GDM1 (cell line): ENCODE data around the gene NHLH1.

Experiments used
- DNase-seq: peaks from one replicate; lab custom pipeline; 2025; lab: John Stamatoyannopoulos, UW

The NHLH1 gene

DNA sequence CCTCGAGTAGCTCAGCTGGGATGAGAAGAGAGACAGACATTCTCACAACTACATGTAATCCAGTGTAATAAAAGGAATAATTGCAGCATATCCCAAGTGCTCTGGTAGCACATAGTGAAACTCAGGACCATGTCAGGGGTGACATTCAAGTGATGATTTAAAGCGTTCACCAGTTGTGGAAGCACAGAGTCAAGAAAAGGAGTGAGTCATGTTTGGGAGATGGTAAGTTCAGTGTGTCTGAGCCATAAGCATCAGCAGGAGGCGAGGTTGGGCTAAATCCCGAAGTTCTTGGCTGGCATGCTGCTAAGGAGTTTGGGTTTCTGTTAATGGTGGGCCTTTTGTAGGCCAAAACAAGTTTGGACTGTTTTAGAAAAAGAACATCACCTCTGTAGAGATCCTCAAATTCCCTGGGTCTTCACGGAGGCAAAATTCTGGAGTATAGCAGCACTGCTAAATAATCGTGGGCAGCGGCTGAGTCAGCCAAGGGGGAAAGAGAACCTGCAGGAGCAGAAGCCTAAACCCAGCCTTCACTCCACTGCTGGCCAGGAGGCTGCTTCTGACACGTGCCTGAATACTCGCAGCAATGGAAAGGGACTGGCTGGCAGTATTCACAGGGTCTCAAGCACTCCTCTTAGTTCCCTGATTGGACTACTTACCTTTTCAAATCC lies 7.2 kb upstream of the NHLH1 start:
- no peak for DNase-seq

DNA sequence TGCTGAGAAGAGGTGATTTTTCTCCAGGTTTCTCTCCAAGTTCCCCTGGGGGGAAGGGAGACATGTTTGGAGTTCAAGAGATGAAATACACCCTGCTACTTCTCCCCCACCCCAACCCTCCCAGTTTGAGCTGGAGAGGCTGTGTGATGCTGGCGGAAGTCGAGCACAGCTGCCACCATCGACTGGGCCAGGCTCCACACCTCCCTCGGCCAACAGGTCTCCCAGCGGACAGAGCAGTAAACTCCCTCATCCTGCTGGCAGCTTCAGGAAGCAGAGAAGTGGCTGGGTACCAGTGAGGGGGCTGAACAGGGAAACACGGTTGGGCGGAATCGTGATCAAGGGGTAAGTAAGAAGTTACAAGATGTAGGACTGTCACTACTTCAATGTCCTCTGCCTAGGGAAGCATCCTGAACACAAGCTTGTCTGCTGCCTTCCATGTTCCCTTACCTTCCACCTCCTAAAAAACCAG lies 6.6 kb upstream of the NHLH1 start:
- DNase-seq: no peak

DNA sequence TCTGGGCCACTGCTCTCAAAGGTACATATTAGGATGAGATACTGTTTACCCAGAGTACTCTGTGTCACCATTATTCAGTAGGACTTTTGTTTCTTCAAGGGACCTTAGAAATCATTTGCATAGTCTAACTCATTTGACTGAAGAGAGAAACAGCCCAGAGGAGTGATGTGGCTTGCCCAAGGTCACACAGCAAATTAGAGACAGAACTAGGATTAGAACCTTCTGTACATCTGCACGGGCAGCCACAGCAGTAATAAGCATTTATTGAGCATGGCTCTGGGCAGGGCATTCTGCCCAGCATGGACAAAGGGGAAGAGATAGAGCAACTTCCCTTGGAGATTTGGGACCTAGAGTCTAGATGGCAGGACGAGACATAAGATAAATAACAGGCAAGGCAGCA lies 5.7 kb upstream of the NHLH1 start:
- DNase-seq: no peak

DNA sequence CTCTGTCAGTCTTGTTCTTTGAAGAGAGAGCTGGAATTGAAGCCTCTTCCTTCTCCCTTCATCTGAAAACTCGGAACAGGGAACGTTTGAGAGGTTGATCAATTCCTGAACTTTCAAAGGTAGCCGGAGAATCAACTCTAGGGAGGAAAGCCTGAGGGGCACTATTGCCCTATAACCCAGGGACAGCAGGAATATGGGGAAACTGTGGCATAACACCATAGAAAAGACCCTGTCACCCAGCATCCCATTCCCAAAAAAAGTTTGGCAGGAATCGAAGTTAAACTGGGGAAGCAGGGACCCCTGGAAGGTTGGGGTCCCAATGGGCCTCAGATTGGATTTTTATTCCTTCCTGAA lies 5.1 kb upstream of the NHLH1 start:
- DNase-seq: no peak

DNA sequence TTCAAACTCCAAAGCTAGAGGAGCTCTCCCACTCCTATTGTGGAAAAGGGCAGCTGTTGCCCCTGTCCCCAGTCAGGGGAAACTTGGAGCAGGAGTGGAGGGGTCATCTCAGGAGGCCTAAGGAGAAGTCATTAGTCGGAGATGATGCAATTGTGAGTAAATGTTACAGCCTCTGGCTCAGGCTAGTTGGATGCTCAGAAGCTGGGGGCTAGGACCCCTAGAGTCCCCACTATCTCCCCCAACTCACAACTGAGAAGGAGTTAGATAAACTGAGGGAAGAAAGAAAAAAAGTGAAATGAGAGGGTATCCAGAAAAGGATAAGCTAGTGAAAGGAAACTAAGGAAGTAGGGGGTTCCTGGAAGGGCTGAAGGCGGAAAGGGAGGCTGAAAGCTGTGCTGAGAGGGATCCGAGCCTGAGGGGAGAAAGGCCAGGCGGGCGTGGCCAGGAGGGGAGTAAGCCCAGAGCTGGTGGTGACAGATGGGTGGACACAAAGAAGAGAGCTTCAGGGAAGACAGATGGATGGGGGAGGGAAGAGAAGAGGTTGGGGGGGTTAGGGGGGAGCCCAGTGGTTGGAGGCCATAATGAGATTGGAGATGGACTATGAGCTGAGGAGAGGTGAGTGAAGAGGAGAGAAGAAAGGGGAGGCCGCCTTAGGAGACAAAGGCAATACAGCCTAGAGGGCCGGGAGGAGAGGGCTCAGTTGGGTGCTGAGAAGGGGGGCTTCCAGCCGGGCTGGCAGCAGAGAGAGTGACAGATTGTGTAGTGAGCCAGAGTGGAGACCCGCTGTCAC lies 4.5 kb upstream of the NHLH1 start:
- no peak for DNase-seq

DNA sequence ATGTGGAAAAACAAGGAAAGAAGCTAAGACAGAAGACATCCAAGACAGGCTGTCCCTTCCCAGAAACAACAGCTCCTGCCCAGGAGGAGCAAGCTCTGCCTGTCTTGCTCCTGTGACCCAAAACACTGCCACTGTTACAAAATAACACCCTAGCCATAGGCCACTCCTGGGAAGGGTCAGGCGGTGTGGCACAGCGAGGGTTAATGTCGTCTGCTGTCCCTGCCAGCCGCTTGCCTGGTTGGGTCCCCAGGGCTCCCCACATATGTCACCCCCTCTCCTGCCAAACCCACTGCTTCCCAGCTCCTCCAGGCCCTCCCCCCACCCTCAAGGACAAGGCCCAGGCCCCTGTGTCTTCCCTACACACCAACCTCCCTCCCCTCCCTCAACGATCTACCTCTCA lies 3.9 kb upstream of the NHLH1 start:
- no peak for DNase-seq

DNA sequence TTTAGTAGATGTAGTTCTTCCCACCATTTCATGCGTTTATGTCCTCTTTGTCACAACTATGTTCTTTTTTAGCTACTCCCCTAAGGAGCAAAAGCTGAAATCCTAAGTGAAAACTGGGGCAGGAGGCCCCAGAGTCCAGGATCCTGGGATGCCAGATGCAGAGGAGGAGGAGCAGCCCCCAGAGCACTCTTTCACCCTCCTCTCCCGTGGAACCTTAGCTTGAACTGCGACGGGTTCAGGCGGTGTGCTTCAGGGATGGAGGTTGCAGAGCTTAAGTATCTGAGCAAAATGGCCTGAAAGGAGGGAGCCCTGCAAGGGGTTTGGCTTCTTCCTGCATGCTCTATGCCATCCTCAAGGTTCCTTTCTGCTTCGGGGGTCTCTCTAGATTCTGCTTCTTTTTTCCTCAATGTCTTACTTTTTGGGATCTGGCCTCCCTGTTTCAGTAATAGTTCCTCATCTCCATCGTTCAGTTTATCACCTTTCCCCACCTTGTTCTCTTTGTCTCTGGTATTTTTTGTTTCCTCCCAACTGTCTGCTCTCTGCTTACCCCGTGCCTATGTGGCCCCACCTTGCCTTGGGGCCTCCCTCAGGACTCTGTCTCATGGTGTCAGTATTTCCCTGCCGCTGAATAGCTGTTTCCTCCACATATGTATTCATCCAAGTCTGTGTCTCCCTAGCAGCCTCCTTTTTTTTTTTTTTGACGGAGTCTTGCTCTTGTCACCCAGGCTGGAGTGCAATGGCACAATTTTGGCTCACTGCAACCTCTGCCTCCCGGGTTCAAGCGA lies 2.7 kb upstream of the NHLH1 start:
- no peak for DNase-seq

DNA sequence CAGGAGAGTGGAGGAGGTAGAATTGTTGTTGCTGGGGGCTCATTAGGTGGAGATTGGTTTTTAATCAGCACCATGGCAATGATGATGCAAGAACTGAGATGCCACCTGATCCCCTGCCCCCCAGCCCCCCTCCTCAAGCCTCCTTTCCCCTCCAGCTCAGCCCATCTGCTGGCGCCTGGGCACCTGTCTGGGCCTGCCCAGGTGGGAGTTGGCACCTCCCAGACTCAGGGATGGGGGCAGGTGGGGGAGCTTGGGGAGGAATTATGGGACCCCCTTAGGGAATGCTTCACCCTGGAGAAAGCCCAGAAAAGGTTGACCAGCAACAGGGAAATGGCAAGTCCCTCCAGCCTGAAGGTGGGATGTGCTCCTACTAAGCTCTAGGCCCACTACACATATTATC lies 1.5 kb upstream of the NHLH1 start:
- no peak for DNase-seq

DNA sequence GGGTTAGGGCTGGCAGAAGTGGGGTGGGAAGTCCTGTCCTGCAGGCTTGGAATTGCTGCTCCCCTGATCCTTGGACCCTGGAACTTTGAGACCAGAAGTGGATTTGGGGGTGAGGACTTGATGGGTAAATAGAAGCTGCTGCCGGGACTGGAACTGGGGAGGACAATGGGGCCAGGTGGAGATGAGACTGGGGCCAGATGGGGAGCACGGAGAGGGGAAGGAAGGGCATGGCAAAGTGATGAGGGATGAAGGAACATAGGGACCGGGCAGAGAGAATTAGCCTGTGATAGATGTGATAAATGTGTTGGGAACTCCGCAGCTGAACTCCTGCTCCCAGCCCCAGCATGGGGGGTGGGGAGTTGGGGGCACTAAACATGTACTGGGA lies 637 bp downstream of the NHLH1 start:
- DNase-seq: no peak

DNA sequence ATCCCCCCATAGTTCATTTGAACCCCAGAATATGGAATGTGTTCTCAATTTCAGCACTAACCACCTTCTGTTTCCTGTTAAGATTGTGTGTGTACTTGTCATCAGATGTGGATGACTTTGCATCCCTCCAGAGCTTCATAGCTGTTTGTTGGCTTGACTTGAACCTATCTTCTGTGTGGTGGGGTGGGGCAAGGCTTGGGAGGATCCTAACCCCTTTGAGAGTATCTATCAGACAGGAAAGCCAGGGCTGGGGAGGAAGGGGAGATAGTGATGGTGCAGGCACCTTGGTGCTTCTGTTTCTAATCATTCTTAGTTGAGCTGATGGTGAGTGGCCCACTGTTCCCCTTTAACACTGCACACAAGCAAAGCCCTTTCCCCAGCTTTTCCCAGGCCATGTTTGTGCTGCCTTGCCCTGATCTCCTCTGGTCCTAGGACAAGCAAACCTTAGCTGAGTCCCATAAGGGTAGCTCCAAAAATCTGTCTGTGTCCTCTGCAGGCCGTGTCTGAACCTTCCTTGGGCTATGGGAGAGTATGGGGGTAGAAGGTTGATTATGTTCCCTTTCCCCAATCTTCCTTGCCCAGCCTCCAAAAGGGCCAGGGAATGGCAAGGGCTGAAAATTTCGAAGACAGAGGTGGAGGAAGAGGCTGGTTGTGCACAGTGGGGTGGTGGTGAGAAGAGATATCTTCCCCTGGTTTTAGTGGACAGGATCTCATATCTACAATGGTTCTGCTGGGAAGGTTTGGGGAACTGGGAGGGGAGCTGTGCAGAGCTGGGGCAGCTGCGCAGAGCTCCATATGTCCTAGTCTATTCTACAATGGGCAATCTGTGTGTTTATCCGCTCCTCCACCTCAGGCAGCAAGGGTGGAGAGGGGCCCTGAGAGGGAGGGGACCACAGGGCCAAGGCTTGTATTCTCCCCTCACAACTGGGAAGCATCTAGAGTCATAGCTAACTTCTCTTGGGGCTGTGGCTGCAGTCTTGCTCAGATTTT lies 1.4 kb downstream of the NHLH1 start:
- DNase-seq: no peak

DNA sequence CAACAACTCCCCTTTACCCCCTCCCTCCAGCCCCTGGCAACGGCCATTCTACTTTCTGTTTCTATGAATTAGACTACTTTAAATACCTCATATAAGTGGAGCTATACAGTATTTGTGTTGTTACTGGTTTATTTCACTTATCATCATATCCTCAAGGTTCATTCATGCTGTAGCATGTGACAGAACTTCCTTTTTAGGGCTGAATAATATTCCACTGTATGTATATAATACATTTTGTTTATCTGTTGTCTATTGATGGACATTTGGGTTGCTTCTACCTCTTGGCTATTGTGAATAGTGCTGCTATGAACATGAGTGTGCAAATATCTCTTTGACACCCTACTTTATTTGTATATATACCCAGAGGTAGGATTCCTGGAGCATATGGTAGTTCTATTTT lies 2.2 kb downstream of the NHLH1 start:
- DNase-seq: no peak

DNA sequence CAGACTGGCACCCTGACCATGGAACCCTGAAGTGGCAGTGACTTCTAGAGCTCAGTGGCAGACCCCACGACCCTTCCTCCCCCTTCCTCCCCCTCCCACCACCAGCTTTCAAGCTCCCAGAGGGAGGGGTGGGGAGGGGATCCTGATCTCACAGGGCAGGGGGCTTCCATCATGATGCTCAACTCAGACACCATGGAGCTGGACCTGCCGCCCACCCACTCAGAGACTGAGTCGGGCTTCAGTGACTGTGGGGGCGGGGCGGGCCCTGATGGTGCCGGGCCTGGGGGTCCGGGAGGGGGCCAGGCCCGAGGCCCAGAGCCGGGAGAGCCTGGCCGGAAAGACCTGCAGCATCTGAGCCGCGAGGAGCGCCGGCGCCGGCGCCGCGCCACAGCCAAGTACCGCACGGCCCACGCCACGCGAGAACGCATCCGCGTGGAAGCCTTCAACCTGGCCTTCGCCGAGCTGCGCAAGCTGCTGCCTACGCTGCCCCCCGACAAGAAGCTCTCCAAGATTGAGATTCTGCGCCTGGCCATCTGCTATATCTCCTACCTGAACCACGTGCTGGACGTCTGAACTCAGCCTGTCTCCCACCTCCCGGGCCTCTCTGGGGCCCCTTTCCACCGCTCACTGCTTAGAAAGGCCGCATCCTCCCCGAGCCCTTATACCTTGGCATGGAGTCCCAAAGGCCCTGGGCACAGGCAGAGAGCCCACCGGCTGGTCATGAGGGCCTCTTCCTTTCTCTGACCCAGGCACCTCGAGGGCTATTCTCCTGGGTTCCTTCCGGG lies 3.9 kb downstream of the NHLH1 start:
- no peak for DNase-seq

DNA sequence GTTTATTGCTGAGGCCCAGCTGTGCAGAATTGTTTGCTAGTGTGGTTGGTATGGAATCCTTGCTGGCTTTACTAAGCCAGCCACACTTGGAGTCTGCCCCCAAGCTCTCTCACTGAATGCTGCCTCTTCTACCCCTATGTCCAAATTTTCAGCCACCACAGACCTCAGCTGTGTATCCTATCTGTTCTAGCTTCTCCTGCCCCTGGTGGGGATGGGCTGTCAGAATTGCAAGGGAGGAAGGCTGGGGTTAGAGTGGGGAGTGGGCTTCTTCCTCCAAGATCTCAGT lies 4.4 kb downstream of the NHLH1 start:
- no peak for DNase-seq

DNA sequence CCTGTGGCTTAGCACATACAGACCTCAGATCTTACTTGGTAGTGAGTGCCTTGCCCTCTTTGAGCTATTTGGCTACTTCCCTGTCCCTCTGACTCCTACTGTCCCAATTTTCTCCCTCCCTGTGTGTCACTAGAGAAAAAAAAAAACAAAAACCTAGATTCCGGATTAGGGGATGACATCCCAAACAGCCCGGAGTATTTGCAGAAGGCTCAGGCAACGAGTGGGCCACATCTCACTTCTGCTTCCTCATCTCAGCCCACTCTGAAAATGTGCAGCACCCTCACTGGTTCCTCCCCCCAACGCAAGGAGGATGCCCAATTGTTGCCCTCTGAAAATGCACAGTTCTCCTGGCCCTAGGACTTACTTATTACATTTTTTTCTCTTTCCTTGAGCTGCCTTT lies 4.9 kb downstream of the NHLH1 start:
- no peak for DNase-seq

DNA sequence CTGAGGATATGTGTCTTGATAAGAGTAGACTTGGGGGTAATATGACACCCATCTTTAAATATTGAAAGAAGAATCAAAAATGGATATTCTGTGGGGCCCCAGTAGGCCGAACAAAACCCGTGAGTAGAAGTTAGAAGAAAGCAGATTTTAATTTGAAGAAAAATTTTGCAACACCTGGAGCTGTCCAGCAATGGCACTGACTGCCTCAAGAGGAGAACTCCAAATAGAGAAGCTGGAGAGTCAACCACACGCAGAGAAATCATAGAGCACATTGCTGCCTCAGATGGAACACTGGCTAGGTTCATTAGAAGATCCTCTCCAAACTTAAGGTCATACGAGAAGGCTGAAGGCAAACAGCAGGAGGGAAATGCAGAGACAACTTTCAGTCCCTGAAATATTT lies 6.8 kb downstream of the NHLH1 start:
- no peak for DNase-seq

DNA sequence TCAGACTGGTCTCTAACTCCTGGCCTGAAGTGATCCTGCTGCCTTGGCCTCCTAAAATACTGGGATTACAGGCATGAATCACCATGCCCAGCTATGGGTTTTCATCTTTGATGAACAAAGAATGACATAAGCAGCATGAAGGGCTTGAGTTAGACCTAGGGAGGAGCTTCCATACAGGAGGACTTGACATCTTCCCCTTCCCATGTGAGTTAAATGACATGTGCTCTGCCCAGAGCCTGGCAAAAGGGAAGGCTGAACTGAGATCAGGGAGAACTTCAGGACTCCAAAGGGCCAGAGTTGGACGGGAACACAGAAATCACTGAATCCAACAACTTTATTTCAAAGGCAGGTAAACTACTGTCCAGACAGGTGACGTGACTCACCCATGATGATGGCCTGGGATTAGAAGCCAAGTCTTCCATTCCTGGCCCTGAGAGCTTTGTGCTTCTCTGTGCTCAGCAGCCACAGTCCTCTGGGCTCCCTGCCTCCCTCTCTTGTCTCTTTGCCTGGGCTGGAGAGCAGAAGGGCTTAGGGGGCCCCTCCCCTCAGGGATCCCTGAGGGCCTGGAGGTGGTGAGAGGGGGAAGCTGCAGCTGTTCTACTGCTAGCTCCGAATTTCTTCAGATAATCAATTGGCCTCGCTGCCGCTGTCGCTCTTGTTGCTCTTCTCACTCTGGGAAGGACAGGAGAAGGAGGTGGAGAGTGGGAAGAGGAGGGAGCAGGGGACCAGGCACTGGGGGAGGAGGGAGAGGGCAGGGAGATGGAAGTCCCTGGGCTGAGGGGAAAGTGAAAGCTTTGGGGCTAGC lies 7.6 kb downstream of the NHLH1 start:
- no peak for DNase-seq

DNA sequence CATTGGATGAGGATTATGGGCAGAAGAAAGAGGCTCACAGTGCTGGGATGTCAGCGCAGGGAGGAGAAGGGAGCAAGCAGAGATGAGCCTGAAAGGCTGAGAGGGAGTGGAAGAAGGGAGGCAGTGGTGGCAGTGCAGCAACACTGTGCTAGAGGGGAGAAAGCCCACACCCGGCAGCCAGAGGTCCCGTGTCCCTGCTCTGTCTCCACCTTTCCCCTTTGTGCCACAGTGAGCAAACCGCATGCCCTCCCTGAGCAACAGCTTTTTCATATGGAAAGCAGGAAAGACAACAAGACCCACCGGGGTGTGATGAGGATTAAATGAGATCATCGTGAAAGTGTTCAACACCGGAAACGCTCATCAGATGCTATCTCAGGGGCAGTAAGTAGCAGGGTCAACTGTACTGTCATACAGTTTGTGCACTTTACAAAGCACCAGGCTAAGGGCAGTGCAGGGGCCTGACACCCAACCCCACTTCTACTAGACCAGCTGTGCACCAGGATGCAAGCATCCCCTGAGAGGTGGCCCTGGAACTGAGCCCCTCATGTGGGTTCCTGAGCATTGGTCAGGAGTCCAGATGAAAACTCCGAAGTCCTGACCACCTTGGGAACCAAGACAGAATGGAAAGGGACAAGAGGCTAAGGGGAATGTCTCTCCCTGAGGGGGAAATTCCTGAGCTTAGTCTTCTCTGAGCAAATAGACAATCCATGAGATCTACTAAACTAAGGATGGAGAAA lies 9.1 kb downstream of the NHLH1 start:
- DNase-seq: no peak

DNA sequence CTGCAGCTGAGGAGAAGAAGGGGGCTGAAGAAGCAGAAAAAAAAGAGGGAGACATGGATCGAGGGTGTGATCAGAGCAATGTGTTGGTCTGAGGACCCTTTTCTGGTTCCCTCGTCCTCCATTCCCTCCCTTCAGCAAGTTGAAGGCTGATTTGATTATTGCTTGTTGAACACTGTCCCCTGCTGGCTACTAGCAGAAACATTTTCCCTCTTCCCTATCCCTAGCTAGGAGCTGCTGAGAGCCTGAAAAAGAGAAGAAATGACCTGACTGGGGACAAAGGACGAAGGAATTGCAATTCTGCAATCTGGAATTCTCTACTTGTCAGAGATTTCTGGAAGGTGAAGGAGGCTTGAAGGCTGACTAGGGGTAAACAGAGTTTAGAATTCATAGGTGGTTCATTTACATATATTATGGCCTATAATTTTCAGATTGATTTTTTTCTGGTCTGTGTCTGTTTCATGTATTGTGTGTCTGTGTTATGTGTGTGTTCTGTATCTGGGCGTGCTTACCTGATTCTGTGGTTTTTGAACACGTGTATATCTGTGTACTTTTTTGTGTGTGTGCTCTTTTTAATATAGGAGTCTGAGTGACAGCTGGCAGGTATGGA lies 9.8 kb downstream of the NHLH1 start:
- peak; percentile 63 for DNase-seq

DNA sequence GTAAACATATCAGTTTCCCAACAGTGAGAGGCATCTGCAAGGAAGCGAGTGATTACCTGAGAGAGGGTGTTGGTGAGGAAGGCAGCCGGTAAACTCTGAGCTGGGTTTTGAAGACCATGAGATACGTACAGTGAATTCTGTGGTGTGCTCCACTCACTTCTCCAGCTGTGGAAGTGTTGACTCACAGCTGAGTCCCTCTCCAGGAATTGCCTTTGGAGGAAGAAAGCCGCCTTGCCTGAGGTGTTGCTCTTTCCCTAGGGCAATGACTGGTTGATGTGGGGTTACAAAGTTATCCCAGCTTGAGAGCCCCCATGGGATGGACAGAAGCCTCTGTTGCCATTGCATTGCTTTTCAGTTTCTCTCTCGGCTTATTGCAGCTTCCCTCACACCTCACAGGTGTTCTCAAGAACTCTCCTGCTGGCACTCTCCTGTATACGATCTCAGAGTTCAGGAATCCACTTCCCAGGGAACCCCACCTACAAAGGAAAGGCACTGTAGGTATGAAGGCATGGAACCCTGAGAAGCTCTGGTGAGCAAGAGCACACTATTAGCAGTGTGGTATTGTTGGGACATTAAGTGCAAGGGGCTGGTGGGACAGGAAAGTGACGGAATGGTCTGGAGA lies 10.8 kb downstream of the NHLH1 start:
- no peak for DNase-seq
